WTC11 (cell line): ENCODE results near the gene CD96. TPM values are rescaled to one million over a fixed set of nuclear protein-coding genes. Genes with fewer than 3 reads are reported as not detected.

Source experiments
- ATAC-seq: fragments of 200-7000 bp; cut with Tn5 transposase; 2 replicates; pipeline ENCODE4 v1.10.0; 2021; ENCODE audit warnings: mild to moderate bottlenecking, moderate library complexity
- CTCF ChIA-PET: fragments of 300-600 bp; sonication (Branson Sonifier 250); formaldehyde crosslinking; loops from one replicate; lab custom pipeline; 2021; ENCODE audit warnings: antibody characterized with exemption; lab: Charles Lee
- POLR2A ChIA-PET: fragments of 350-600 bp; sonication (Branson Sonifier 250); formaldehyde crosslinking; loops from one replicate; lab custom pipeline; 2021; ENCODE audit warnings: antibody characterized with exemption; lab: Charles Lee
- DNase-seq: peaks from one replicate; pipeline ENCODE4 v3.0.0; 2021; ENCODE audit warnings: low spot score
- H3K27ac Mint-ChIP-seq: 2 replicates; pipeline ENCODE4 v1.8.0; 2021; ENCODE audit warnings: mixed read lengths
- H3K27me3 Mint-ChIP-seq: 2 replicates; pipeline ENCODE4 v1.8.0; 2021; ENCODE audit warnings: low read depth, mild to moderate bottlenecking, moderate library complexity, mixed read lengths
- H3K36me3 Mint-ChIP-seq: 2 replicates; pipeline ENCODE4 v1.8.0; 2021; ENCODE audit warnings: mixed read lengths
- H3K4me1 Mint-ChIP-seq: 2 replicates; pipeline ENCODE4 v1.8.0; 2022; ENCODE audit warnings: mixed read lengths
- H3K4me3 Mint-ChIP-seq: 2 replicates; pipeline ENCODE4 v1.8.0; 2021; ENCODE audit warnings: mild to moderate bottlenecking, moderate library complexity, mixed read lengths
- H3K9me3 Mint-ChIP-seq: 2 replicates; pipeline ENCODE4 v1.8.0; 2021; ENCODE audit warnings: mixed read lengths
- CREM ChIP-seq: sonication (generic); formaldehyde crosslinking; IDR thresholded peaks from 2 replicates; pipeline ENCODE4 v1.8.1; 2022; ENCODE audit warnings: mild to moderate bottlenecking, missing genetic modification reagents, moderate library complexity
- FOXJ3 ChIP-seq: sonication (generic); formaldehyde crosslinking; IDR thresholded peaks from 2 replicates; pipeline ENCODE4 v1.9.0; 2021; ENCODE audit warnings: missing genetic modification reagents, mild to moderate bottlenecking, borderline replicate concordance
- GRHL2 ChIP-seq: fragments of 250-450 bp; sonication (Bioruptor Pico); IDR thresholded peaks from 2 replicates; pipeline ENCODE4 v1.8.0; 2022; ENCODE audit warnings: mild to moderate bottlenecking, moderate library complexity; ENCODE audit not compliant: insufficient replicate concordance, severe bottlenecking
- MXD4 ChIP-seq: fragments of 250-450 bp; sonication (Bioruptor Pico); IDR thresholded peaks from 2 replicates; pipeline ENCODE4 v1.8.0; 2021; ENCODE audit warnings: mild to moderate bottlenecking, moderate library complexity, borderline replicate concordance
- NFATC4 ChIP-seq: fragments of 250-450 bp; sonication (Bioruptor Pico); IDR thresholded peaks from 2 replicates; pipeline ENCODE4 v1.9.0; 2021; ENCODE audit warnings: mild to moderate bottlenecking
- NFYB ChIP-seq: sonication (generic); formaldehyde crosslinking; conservative IDR thresholded peaks from 2 replicates; pipeline ENCODE4 v1.8.0; 2022; ENCODE audit warnings: low read depth, missing genetic modification reagents
- NR1H2 ChIP-seq: sonication (generic); formaldehyde crosslinking; IDR thresholded peaks from 2 replicates; pipeline ENCODE4 v1.9.0; 2021; ENCODE audit warnings: mild to moderate bottlenecking, moderate library complexity, missing genetic modification reagents
- PREB ChIP-seq: sonication (generic); formaldehyde crosslinking; IDR thresholded peaks from 2 replicates; pipeline ENCODE4 v1.8.1; 2022; ENCODE audit warnings: mild to moderate bottlenecking, missing genetic modification reagents, moderate library complexity, borderline replicate concordance
- RELA ChIP-seq: sonication (generic); formaldehyde crosslinking; IDR thresholded peaks from 2 replicates; pipeline ENCODE4 v1.8.1; 2022; ENCODE audit warnings: missing genetic modification reagents, mild to moderate bottlenecking, borderline replicate concordance
- RORB ChIP-seq: fragments of 250-450 bp; sonication (Bioruptor Pico); IDR thresholded peaks from 2 replicates; pipeline ENCODE4 v1.9.0; 2021; ENCODE audit warnings: mild to moderate bottlenecking
- SMAD4 ChIP-seq: sonication (generic); formaldehyde crosslinking; IDR thresholded peaks from 2 replicates; pipeline ENCODE4 v1.8.0; 2022; ENCODE audit warnings: mild to moderate bottlenecking, missing genetic modification reagents
- SOX15 ChIP-seq: fragments of 250-450 bp; sonication (Bioruptor Pico); IDR thresholded peaks from 2 replicates; pipeline ENCODE4 v1.9.0; 2021; ENCODE audit warnings: mild to moderate bottlenecking
- TEAD4 ChIP-seq: sonication (generic); formaldehyde crosslinking; IDR thresholded peaks from 2 replicates; pipeline ENCODE4 v1.8.0; 2022; ENCODE audit warnings: mild to moderate bottlenecking, missing genetic modification reagents
- TP53 ChIP-seq: sonication (generic); formaldehyde crosslinking; IDR thresholded peaks from 2 replicates; pipeline ENCODE4 v1.8.1; 2023; ENCODE audit warnings: mild to moderate bottlenecking, missing genetic modification reagents
- ZNF121 ChIP-seq: sonication (generic); formaldehyde crosslinking; IDR thresholded peaks from 2 replicates; pipeline ENCODE4 v1.8.0; 2023; ENCODE audit warnings: missing genetic modification reagents
- ZNF232 ChIP-seq: sonication (generic); formaldehyde crosslinking; IDR thresholded peaks from 2 replicates; pipeline ENCODE4 v1.8.0; 2022; ENCODE audit warnings: mild to moderate bottlenecking, missing genetic modification reagents
- ZNF317 ChIP-seq: sonication (generic); formaldehyde crosslinking; IDR thresholded peaks from 2 replicates; pipeline ENCODE4 v1.8.1; 2023; ENCODE audit warnings: low read depth, mild to moderate bottlenecking, moderate library complexity, missing genetic modification reagents, borderline replicate concordance
- ZNF425 ChIP-seq: fragments of 250-450 bp; sonication (Bioruptor Pico); conservative IDR thresholded peaks from 2 replicates; pipeline ENCODE4 v1.9.0; 2021; ENCODE audit warnings: mild to moderate bottlenecking
- ZNF671 ChIP-seq: fragments of 250-450 bp; sonication (Bioruptor Pico); IDR thresholded peaks from 2 replicates; pipeline ENCODE4 v1.8.0; 2021; ENCODE audit warnings: mild to moderate bottlenecking
- total RNA-seq: library from RNA; stranded (reverse); gene quantifications from 3 replicates; pipeline ENCODE4 v1.2.3, GENCODE V29; 2021
- TF ChIP-seq, protein P1 (sequence below): sonication (generic); formaldehyde crosslinking; IDR thresholded peaks from 2 replicates; pipeline ENCODE4 v1.8.0; 2022; ENCODE audit warnings: mild to moderate bottlenecking, missing genetic modification reagents
- TF ChIP-seq, protein P2 (sequence below): sonication (generic); formaldehyde crosslinking; IDR thresholded peaks from 2 replicates; pipeline ENCODE4 v1.8.1; 2023; ENCODE audit warnings: mild to moderate bottlenecking, missing genetic modification reagents, borderline replicate concordance
- TF ChIP-seq, protein P3 (sequence below): fragments of 250-450 bp; sonication (Bioruptor Pico); IDR thresholded peaks from 2 replicates; pipeline ENCODE4 v2.1.2; 2022; ENCODE audit warnings: mild to moderate bottlenecking, moderate library complexity
- TF ChIP-seq, protein P4 (sequence below): fragments of 250-450 bp; sonication (Bioruptor Pico); IDR thresholded peaks from 2 replicates; pipeline ENCODE4 v1.9.0; 2021; ENCODE audit warnings: mild to moderate bottlenecking

Gene CD96
- total RNA-seq, 1 experiment from 2014 or later = 0.33 TPM

- Mint-ChIP-seq H3K4me1 (no peaks in the 10 kb centered on the region), H3K27me3 (no peaks in the 10 kb centered on the region; the same call in 1 of the 2 replicates)
- CTCF ChIA-PET = no interaction called here
Measured at GRCh38 chr3:111608383-111608782, 66.4 kb downstream of the CD96 start.

GRCh38 chr3:111609700-111610099 lies 67.7 kb downstream of the CD96 start:
- H3K4me1 Mint-ChIP-seq = no peaks in the 10 kb centered on the region
- TF ChIP-seq MXD4 (CRISPR knock-in tag) (no peak), NFYB (CRISPR knock-in tag) (no peak), ZNF671 (CRISPR knock-in tag) (no peak), ZNF317 (CRISPR knock-in tag) (no peak), SOX15 (CRISPR knock-in tag) (no peak), GRHL2 (no peak), FOXJ3 (CRISPR knock-in tag) (no peak), TEAD4 (CRISPR knock-in tag) (no peak), SMAD4 (CRISPR knock-in tag) (no peak), NFATC4 (CRISPR knock-in tag) (no peak), ZNF232 (no peak)
- TF ChIP-seq, protein P1, sequence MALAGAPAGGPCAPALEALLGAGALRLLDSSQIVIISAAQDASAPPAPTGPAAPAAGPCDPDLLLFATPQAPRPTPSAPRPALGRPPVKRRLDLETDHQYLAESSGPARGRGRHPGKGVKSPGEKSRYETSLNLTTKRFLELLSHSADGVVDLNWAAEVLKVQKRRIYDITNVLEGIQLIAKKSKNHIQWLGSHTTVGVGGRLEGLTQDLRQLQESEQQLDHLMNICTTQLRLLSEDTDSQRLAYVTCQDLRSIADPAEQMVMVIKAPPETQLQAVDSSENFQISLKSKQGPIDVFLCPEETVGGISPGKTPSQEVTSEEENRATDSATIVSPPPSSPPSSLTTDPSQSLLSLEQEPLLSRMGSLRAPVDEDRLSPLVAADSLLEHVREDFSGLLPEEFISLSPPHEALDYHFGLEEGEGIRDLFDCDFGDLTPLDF (CRISPR knock-in tag) = no peak
- TF ChIP-seq, protein P2, sequence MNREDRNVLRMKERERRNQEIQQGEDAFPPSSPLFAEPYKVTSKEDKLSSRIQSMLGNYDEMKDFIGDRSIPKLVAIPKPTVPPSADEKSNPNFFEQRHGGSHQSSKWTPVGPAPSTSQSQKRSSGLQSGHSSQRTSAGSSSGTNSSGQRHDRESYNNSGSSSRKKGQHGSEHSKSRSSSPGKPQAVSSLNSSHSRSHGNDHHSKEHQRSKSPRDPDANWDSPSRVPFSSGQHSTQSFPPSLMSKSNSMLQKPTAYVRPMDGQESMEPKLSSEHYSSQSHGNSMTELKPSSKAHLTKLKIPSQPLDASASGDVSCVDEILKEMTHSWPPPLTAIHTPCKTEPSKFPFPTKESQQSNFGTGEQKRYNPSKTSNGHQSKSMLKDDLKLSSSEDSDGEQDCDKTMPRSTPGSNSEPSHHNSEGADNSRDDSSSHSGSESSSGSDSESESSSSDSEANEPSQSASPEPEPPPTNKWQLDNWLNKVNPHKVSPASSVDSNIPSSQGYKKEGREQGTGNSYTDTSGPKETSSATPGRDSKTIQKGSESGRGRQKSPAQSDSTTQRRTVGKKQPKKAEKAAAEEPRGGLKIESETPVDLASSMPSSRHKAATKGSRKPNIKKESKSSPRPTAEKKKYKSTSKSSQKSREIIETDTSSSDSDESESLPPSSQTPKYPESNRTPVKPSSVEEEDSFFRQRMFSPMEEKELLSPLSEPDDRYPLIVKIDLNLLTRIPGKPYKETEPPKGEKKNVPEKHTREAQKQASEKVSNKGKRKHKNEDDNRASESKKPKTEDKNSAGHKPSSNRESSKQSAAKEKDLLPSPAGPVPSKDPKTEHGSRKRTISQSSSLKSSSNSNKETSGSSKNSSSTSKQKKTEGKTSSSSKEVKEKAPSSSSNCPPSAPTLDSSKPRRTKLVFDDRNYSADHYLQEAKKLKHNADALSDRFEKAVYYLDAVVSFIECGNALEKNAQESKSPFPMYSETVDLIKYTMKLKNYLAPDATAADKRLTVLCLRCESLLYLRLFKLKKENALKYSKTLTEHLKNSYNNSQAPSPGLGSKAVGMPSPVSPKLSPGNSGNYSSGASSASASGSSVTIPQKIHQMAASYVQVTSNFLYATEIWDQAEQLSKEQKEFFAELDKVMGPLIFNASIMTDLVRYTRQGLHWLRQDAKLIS = no peak
- TF ChIP-seq, protein P3, sequence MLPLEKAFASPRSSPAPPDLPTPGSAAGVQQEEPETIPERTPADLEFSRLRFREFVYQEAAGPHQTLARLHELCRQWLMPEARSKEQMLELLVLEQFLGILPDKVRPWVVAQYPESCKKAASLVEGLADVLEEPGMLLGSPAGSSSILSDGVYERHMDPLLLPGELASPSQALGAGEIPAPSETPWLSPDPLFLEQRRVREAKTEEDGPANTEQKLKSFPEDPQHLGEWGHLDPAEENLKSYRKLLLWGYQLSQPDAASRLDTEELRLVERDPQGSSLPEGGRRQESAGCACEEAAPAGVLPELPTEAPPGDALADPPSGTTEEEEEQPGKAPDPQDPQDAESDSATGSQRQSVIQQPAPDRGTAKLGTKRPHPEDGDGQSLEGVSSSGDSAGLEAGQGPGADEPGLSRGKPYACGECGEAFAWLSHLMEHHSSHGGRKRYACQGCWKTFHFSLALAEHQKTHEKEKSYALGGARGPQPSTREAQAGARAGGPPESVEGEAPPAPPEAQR = no peak
- ChIA-PET CTCF (no interaction called here), POLR2A (no interaction called here)
- no peaks in the 10 kb centered on the region; the same call in 1 of the 2 replicates for H3K27me3 Mint-ChIP-seq
- no peak overlapping the region for H3K27ac Mint-ChIP-seq
- DNase-seq = no peak
- no peaks in the 10 kb centered on the region for H3K36me3 Mint-ChIP-seq
- H3K4me3 Mint-ChIP-seq = no peak overlapping the region
- peaks cover 9% of the 10 kb centered on the region for H3K9me3 Mint-ChIP-seq
- ATAC-seq = no peak

More at GRCh38 chr3:111608383-111608782, 66.4 kb downstream of the CD96 start:
- Mint-ChIP-seq H3K9me3 (peaks cover 9% of the 10 kb centered on the region), H3K36me3 (no peaks in the 10 kb centered on the region), H3K4me3 (no peak overlapping the region), H3K27ac (no peak overlapping the region)
- DNase-seq (no peak), ATAC-seq (no peak)
- POLR2A ChIA-PET = no interaction called here
- TF ChIP-seq ZNF671 (CRISPR knock-in tag) (no peak), NFATC4 (CRISPR knock-in tag) (no peak), RORB (CRISPR knock-in tag) (no peak)

DNA sequence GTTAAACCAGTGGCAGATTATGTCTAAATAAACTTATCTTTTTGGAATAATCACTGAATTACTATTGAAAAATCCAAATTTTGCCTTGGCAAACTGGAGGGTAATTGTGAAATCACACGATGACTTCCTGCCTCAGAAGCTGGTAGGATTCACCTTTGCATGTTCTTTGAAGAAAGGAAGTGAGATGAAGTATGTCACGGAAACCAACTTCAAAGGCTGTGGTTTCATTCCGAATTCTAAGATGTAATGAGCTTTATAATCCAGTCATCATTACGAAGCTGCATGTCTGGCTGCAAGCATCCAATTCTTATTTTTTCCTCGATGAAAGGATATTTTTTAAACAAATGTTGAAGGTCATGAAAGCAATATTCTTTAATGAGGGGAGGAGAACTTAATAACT lies 68.2 kb downstream of the CD96 start:
- no peaks in the 10 kb centered on the region for H3K4me1 Mint-ChIP-seq
- DNase-seq (no peak), ATAC-seq (no peak)
- H3K27me3 Mint-ChIP-seq = no peaks in the 10 kb centered on the region; the same call in 1 of the 2 replicates
- POLR2A ChIA-PET = no interaction called here
- CTCF ChIA-PET = no interaction called here
- H3K9me3 Mint-ChIP-seq = peaks cover 6% of the 10 kb centered on the region
- H3K27ac Mint-ChIP-seq = no peak overlapping the region
- H3K36me3 Mint-ChIP-seq = no peaks in the 10 kb centered on the region
- no peak overlapping the region for H3K4me3 Mint-ChIP-seq
- TF ChIP-seq TP53 (CRISPR knock-in tag) (no peak), SMAD4 (CRISPR knock-in tag) (no peak), CREM (CRISPR knock-in tag) (no peak), MXD4 (CRISPR knock-in tag) (no peak), ZNF425 (CRISPR knock-in tag) (no peak), PREB (no peak), ZNF121 (no peak), TEAD4 (CRISPR knock-in tag) (no peak), NR1H2 (CRISPR knock-in tag) (no peak), RELA (CRISPR knock-in tag) (no peak)
- TF ChIP-seq, protein P4, sequence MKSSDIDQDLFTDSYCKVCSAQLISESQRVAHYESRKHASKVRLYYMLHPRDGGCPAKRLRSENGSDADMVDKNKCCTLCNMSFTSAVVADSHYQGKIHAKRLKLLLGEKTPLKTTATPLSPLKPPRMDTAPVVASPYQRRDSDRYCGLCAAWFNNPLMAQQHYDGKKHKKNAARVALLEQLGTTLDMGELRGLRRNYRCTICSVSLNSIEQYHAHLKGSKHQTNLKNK (CRISPR knock-in tag) = no peak
